ENCODE data around the gene SLC25A45.

DNA sequence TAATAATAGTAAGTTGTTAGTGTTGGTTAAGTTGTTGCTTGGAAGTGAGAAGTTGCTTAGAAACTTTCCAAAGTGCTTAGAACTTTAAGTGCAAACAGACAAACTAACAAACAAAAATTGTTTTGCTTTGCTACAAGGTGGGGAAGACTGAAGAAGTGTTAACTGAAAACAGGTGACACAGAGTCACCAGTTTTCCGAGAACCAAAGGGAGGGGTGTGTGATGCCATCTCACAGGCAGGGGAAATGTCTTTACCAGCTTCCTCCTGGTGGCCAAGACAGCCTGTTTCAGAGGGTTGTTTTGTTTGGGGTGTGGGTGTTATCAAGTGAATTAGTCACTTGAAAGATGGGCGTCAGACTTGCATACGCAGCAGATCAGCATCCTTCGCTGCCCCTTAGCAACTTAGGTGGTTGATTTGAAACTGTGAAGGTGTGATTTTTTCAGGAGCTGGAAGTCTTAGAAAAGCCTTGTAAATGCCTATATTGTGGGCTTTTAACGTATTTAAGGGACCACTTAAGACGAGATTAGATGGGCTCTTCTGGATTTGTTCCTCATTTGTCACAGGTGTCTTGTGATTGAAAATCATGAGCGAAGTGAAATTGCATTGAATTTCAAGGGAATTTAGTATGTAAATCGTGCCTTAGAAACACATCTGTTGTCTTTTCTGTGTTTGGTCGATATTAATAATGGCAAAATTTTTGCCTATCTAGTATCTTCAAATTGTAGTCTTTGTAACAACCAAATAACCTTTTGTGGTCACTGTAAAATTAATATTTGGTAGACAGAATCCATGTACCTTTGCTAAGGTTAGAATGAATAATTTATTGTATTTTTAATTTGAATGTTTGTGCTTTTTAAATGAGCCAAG, 42.9 kb upstream of the SLC25A45 start:
- TF ChIP-seq, protein P1, sequence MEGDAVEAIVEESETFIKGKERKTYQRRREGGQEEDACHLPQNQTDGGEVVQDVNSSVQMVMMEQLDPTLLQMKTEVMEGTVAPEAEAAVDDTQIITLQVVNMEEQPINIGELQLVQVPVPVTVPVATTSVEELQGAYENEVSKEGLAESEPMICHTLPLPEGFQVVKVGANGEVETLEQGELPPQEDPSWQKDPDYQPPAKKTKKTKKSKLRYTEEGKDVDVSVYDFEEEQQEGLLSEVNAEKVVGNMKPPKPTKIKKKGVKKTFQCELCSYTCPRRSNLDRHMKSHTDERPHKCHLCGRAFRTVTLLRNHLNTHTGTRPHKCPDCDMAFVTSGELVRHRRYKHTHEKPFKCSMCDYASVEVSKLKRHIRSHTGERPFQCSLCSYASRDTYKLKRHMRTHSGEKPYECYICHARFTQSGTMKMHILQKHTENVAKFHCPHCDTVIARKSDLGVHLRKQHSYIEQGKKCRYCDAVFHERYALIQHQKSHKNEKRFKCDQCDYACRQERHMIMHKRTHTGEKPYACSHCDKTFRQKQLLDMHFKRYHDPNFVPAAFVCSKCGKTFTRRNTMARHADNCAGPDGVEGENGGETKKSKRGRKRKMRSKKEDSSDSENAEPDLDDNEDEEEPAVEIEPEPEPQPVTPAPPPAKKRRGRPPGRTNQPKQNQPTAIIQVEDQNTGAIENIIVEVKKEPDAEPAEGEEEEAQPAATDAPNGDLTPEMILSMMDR (optimal IDR thresholded peaks at IDR 0.05 in 1 of 3, IDR thresholded peaks at IDR 0.05 in 1 of 3, conservative IDR thresholded peaks at IDR 0.05 in 1 of 3; ENCODE audit: extremely low read depth in 1 of 3, insufficient read depth in 2 of 3, low read length in 3 of 3), result peak; percentile 6 to 24 (median 12)
- TF ChIP-seq EZH2 (IDR thresholded peaks at IDR 0.05; ENCODE audit: low read length), result no peak

Data from keratinocyte (primary cell).